Stimulated activated CD4-positive, alpha-beta T cell treated with anti-CD3 and anti-CD28 coated beads, Interleukin-2, amount 100 ng/mL, for 24 hours (primary cell): ENCODE results near the gene NDUFA11.

Source experiments
- DNase-seq, 2 donors: peaks; one replicate each; pipeline ENCODE4 v3.0.0-alpha.2; 2020

The NDUFA11 gene

GRCh38 chr19:5932146-5932545 lies 28.6 kb upstream of the NDUFA11 start:
- no peak for DNase-seq

DNA sequence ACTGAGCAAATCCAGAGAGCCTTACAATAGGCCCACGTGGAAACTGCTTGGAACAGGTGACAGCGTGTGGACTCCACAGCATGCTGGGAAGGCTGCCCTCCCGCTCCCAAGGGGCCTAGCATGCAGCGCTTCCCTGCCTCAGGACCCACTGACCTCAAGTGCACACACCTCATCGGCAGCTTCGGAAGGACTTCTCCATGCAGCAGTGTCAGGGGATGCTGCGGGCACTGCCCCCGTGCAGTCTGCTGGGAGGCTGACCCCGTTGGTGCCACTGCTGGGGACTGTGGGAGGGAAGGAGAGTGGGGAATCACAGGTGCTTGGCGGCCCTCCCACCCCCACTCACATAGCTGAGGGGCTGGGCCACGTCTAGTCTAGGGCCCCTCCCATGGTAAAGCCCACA lies 27.7 kb upstream of the NDUFA11 start:
- no peak for DNase-seq

GRCh38 chr19:5929625-5930024 lies 26.0 kb upstream of the NDUFA11 start:
- DNase-seq = no peak

DNA sequence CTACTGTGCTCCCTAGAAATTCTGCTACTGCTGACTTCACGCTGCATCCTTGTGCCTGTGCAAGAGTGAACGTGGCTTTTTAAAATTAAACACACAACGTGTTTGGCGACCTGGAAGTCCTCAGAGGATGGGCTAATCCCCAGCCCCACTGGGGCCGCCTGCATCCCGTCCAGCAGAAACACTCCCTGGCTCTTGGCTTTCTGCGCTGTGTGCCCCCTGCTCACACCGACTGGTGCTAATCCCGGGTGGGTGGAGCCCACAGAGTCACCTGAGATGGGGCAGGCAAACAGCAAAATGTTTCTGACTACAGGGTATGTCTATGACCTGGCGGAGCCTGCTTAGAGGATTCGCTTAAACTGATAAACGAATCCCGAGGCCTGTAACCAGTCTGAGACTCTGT lies 25.6 kb upstream of the NDUFA11 start:
- no peak for DNase-seq

DNA sequence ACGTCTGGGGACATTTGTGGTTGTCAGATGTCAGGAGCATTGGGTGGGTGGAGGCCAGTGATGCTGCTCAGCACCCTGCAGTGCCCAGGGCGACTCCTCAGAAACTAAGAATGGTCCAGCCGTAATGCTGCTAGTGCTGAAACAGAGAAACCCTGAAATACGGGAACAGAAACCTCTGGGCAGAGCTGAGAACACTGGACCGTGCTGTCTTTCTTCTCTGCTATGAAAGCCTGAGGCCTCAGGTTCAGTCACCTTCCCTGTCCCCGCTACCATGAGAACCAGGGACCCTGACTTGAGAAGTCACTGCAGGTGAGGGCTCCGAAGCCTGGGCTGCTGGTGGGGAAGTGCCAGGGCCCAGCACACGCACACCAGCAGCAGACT lies 23.8 kb upstream of the NDUFA11 start:
- no peak for DNase-seq

- no peak for DNase-seq
These were observed 23.3 kb upstream of the NDUFA11 start for GRCh38 chr19:5926641-5927440.

GRCh38 chr19:5925830-5926427 lies 22.3 kb upstream of the NDUFA11 start:
- no peak for DNase-seq

DNA sequence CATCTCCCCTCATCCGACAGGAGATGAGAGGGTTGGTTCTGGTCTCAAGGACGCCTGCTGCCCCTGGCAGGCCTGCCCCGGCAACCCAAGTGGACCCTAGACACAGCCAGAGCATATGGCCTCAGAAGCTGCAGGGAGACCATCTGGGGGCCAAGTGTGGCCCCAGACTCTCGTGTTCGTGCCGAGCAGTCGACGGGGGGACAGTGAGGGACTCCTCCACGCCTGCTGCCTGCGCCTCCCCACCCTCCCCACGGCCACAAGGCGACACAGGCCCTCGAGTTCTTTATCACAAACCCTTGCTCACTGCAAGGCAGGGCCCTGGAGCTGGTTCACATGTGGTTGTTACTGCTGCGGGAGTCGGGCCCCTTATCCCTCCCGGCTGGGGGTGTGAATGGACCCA lies 19.8 kb upstream of the NDUFA11 start:
- DNase-seq = no peak

- DNase-seq = no peak
These were observed 18.6 kb upstream of the NDUFA11 start for GRCh38 chr19:5922161-5922545.

GRCh38 chr19:5921516-5922160 lies 18.0 kb upstream of the NDUFA11 start:
- no peak for DNase-seq

GRCh38 chr19:5918463-5919079 lies 15.0 kb upstream of the NDUFA11 start:
- no peak for DNase-seq

GRCh38 chr19:5917431-5918107 lies 14.0 kb upstream of the NDUFA11 start:
- DNase-seq = no peak

DNA sequence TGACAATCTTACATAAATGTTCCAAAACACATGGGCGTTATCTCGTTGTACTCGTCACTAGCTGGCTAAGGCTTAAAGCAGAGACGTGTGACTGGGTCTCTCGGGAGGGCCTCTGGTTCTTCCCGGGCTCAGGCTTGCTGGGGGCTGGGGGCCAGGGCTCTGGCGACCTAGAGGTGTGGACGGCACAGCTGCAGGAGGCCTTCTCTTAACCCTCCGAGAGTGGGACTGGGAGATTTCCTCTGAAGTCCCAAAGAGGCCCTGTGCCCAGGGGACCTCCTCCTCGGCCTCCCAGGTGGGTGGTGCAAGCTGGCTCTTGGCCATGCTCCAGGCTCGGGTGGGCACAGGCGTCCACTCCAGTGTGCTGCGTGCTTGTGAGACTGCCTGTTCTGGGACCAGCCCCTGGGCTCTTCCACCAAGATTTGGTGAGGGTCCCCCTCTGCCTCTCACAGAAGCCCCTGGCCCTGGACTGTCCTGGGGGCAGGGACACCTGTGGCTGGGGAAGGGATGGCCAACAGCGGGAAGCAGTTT lies 12.7 kb upstream of the NDUFA11 start:
- no peak for DNase-seq

DNA sequence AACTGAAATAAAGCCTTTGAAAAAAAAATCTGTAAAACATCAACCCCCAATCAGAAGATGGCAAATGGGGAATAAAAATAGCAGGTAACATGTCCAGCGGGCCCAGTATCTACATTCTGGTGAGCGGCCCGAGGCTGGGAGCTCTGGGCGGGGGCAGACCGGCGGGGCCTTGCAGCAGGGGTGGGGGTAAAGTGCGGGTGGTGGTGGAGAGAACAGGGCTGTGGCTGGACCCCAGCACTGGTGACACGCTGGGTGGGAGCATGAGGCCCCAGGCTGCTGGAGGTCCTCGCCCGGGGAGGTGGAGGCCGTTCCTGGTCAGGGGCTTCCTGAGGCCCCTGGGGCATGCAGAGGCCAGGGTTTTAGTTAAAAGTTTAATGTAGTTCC lies 12.2 kb upstream of the NDUFA11 start:
- DNase-seq = no peak

GRCh38 chr19:5914946-5915781 lies 11.6 kb upstream of the NDUFA11 start:
- no peak for DNase-seq

GRCh38 chr19:5914358-5914774 lies 10.8 kb upstream of the NDUFA11 start:
- DNase-seq = no peak

- no peak for DNase-seq
These were observed 10.3 kb upstream of the NDUFA11 start, which contains the start of gene CAPS for GRCh38 chr19:5913739-5914357. Gene CAPS (plus strand): TSS chr19:5914254. CDS start chr19:5914407, 153 bp downstream.

- DNase-seq = no peak
These were observed 7.8 kb upstream of the NDUFA11 start for GRCh38 chr19:5911366-5911765.

DNA sequence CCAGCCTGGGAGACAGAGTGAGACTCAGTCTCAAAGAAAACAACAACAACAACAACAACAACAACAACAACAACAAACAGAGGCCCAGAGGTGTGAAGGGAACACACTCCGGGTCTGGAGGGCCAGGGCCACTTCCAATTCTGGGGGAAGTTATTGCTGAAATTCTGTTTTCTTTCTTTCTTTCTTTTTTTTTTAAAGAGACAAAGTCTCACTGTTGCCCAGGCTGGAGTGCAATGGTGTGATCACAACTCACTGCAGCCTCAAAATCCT lies 7.0 kb upstream of the NDUFA11 start:
- DNase-seq = no peak

GRCh38 chr19:5908773-5909442 lies 5.3 kb upstream of the NDUFA11 start:
- DNase-seq = no peak

GRCh38 chr19:5907241-5907640 lies 3.7 kb upstream of the NDUFA11 start:
- peak in 1 of 2 donors; percentile 31 for DNase-seq
